IPS-18c (cell line): ENCODE results near the gene PPIE.

Experiments
- H3K4me3 ChIP-seq: 2 replicates; pipeline ENCODE4 v1.7.0; 2013; ENCODE audit warnings: low read depth, mild to moderate bottlenecking, low read length, moderate library complexity; ENCODE audit not compliant: insufficient read depth
- H3K9me3 ChIP-seq: one replicate; pipeline ENCODE4 v1.6.1; 2013; ENCODE audit warnings: mild to moderate bottlenecking, low read length, moderate library complexity; ENCODE audit not compliant: control insufficient read depth, insufficient read depth

Gene PPIE

DNA sequence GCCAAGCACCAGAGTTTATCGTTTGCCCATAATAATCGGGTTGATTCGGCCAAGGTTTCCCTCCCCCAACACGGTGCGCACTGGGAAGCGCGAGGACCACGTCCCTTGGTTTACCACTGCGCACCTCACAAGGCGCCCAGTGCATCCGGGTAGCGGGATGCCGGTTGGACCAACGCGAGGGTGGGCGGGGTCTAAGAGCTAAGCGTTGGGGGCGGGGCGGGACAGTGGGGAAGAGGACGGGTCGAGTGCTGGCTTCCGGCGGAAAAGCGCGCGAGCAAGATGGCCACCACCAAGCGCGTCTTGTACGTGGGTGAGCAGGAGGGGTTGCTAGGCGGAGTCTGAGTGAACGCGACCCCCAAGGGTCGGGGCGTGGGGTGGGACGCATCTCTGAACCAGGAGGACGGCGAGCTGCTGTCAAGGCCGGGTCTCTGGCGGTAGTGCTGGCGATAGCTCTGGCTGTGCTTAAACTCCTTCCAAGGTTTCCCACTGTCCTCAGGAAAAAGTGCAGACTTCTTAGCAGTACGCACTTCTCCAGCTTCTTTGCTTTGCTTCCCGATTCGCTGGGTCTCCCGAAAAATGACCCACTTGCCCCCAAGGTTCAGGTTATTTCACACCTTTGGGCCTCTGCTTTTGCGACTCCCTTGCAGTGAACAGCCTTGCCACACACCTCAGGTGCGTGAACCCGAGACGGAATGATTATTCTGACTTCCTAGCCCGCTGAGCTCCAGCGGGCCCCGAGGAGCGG, at the start of gene PPIE:
Gene PPIE, plus strand, starts transcription at position 261 of the 745 bp plus-strand sequence. Its CDS starts 19 bp downstream, at position 280.
- peak within 1 kb of the TSS; percentile 98 for H3K4me3 ChIP-seq
- no peaks in the 10 kb centered on the region for H3K9me3 ChIP-seq

DNA sequence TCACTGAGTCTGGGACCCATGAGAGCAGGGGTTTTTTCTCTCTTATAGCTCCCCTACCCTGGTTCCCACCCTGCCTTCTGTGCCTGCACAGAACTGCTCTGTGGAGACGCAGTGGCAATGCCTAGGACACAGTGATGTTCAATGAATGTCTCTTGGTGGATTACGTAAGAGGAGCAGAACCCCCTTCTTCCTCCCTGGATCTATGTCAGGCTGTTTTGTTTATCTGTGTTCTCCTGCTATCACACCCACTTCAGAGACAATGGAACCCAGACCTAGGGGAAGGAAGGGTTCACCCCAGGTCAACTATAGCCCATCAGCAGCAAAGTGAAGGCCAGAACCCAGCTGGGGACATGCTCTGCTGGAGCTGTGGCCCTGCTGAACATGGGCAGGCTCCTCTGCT, 49.5 kb upstream of the PPIE start:
- Histone ChIP-seq H3K9me3 (peaks cover 13% of the 10 kb centered on the region), H3K4me3 (no peak overlapping the region)

DNA sequence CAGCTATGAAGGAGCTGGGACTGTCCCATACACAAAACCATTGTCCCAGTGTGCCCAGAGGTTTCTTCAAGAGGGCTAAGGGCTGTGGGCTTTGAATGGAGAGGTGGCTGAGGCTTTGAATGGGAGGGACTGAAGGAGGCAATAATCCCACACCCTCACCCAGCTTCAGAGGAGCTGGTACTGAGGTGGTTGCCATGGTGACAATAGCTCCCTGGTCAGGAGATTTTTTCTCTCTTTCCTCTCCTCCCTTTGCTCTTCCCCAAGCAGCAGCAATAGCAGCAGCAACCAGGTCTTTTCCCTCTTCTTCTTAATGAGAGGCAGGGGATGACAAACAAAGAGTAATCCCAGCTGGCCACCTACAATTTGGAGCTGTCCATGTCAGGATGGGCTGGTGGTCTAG, 49.0 kb upstream of the PPIE start:
- no peak overlapping the region for H3K4me3 ChIP-seq

DNA sequence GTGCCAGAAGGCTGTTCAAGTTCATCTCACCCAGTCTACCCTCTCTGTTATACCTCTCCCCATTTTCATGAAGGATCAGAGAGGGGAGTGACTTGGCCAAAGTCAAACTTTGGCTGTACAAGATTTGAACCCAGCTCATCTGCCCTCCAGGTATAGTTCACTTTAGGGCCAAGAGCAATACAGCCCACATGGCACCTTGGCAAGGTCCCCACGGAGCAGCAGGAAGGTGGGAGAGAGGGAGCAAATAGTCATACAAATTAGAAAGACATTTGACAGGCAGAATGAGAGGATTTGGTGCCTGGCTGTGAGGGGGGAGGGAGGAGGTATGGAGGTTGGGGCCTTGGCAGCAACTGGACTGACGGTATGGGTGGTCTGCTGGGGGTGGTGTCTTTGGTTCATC, 48.5 kb upstream of the PPIE start:
- Histone ChIP-seq H3K4me3 (no peak overlapping the region), H3K9me3 (peaks cover 10% of the 10 kb centered on the region)

More for the DNA sequence above, 49.0 kb upstream of the PPIE start:
- peaks cover 13% of the 10 kb centered on the region for H3K9me3 ChIP-seq

DNA sequence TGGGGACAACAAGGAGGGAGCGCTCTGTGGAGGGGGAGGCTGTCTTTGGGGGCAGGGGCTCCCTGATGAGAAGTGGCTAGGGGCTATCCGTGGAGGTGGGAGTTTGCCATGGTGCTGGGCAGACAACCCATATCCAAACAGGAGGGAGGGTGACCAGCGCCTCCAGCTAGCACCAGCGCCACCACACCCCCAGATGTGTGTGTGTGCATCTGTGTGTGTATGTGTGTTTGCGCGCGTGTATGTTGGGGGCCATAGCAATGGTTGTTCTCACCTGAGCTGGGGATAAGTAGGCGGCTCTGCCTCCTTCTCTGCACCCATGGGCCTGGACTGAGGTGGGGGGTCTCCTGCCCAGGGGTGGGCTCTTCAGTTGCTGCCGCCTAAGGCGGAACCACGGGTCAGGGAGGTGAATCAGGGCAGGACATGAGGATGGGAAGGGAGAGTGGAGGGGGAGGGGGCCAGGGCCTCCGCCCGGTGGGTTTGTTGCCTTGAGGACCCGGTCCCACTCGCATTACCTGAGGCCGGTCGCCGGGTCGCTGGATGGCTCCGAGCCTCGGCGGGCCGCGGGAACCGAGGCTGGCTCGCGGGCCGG, 47.8 kb upstream of the PPIE start:
- peak overlapping the region; percentile 34; the same call in 1 of the 2 replicates for H3K4me3 ChIP-seq
- peaks cover 10% of the 10 kb centered on the region for H3K9me3 ChIP-seq

DNA sequence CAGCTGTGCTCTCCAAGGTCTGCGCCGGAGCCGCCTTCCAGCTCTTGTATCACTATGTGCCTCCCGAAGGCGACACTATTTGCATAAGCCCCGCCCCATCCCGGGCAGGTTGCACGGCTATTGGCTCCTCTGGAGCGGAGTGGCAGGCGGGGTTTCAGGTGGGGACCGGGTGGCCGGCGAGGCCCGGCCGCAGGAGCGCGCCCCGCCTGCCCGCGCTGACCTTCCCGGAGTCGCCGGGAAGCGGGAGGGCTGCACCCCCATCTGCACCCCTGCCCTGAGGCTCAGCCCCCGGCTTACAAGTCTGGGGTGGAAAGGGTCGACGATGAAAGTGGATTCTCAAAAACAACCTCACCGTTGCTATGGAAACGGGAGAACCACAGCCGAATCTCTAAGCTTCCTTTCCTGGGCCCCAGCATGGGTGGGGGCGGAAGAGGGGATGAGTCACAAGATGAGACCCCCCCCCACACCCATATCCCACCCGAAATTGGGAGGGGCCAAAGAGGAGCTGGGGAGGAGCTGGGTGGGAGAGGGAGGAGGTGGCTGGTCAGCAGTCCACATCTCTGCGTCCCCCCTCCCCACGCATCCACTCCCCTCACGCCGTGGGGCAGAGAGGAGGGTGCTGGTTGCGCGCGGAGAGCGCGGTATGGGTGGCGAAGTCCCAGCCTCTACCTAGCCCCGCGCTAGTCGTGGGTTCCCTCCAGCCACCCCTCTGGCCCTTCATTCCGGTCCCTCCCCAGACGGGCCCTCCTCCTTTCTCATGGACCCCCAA, 47.1 kb upstream of the PPIE start, which contains the start of gene HPCAL4:
Gene HPCAL4, minus strand, starts transcription at position 51 of the 769 bp plus-strand sequence. CDS start 6,830 bp downstream, outside the sequence.
- Histone ChIP-seq H3K4me3 (peak within 1 kb of the TSS; percentile 38), H3K9me3 (peaks cover 10% of the 10 kb centered on the region)

DNA sequence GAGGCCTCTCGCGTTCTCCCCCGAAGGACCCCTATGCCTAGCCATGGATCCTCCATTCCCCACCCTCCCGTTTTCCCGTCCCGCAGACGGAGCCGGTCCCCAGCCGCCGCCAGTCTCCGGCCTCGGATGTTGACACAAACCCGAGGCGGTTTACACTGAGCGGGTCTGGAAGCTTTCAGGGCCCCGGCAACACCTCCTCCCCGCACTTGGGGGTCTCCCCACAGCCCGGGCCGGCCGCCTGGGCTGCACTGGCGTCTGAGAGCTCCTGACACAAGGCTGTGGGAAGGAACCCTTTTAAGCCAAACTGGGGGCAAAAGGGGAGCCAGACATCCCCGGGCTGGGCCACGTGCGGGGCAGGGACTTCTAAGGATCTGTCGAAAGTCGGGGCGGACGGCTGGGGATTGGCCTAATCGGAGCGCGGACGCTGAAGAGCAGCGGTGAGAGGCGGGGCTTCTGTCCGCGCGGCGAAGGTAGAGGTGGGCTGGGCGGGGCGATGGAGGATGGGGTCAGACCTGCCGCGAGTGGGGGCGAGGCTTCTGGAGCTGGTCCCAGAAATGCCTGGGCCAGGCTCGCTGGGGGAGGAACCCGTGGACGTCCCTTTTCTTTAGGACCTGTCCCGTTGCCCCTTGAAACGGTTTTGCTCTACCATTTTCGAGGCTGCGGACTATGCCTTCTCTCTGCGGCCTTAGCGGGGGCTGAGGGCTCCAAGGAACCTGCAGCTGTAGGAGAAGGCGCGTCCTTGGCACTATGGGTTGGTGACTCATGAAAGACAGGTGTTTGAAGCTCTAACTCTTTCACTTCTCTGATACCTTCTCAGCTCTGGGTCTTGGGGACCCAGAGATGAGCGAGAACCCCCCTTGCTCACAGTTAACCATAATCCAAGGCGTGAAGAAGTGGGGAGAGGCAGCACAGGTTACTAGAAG, 46.3 kb upstream of the PPIE start:
- H3K9me3 ChIP-seq: peaks cover 10% of the 10 kb centered on the region
- peak overlapping the region; percentile 38; the same call in 1 of the 2 replicates for H3K4me3 ChIP-seq

DNA sequence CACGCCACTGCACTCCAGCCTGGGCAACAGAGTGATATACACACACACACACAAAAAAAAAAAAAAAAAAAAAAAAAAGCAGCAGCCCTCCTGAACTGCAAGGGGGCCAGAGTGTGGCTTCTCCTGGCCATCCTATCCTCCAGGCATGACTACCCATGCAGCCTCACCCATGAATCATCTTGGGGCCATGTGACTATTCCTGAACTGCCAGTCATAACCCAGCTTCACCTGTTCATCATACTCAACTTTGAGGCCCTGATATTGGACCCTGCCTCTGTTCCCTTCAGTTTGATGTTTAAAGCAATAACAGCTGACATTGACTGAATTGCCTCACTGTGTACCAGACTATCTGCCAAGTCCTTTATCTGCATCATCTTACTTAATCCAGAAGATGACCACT, 44.7 kb upstream of the PPIE start:
- peaks cover 12% of the 10 kb centered on the region for H3K9me3 ChIP-seq
- H3K4me3 ChIP-seq: no peak overlapping the region

DNA sequence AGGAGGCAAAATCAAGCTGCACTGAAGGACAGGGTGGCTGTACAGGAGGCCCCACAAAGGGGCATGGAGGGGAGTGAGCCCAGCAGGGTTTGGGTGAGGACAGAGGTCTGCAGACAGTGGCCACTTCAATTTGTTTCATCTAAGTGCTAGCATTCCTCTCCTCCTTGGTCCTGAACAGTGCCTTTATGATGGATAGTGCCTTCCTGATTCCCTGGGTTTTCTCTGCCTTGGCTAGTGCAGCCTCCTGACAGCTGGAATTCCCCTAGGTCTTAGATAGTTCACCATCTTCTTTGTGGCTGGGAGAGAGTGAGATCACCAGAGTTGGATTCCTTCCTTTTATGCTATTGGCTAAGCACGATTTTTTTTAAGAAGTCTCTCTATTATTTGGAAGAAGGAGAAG, 43.7 kb upstream of the PPIE start:
- Histone ChIP-seq H3K4me3 (no peak overlapping the region), H3K9me3 (peaks cover 11% of the 10 kb centered on the region)

DNA sequence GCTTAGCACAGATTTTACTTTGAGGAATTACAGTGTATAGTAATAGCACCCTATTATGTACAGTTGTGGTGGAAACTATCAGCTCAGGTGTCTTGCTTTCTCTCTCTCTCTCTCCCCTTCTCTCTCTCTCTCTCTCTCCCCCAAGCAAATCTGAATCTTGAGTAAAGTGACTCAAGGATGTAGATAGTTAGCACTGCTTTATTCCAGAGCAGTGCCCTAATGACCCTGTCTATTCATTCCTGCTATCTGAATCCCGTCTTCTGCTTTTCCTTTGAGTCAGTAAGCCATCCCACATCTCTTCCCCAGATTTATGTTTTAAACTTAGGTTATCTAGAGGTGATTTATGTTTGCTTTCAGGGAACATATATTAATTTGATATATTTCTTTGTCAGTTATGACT, 42.2 kb upstream of the PPIE start:
- peaks cover 10% of the 10 kb centered on the region for H3K9me3 ChIP-seq
- no peak overlapping the region for H3K4me3 ChIP-seq

DNA sequence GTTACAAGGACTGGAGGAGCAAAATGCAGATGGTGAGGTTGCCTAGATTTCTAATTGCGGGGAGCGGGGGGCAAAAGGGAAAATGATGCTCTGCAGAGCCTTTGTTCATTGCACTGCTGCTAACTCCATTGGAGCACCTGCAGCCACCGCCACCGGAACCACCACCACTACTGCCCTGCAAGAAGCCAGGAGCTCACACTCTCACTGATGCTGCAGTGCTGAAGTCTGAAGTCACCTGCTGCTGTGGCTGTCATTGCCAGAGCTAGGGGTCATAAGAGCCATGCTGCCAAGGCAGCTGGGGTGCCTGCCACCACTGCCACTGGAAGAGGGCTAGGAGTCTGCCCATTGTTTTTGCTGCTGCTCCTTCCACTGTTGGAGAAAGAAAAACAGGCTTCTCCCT, 40.1 kb upstream of the PPIE start:
- H3K4me3 ChIP-seq: no peak overlapping the region
- H3K9me3 ChIP-seq: peaks cover 2% of the 10 kb centered on the region

DNA sequence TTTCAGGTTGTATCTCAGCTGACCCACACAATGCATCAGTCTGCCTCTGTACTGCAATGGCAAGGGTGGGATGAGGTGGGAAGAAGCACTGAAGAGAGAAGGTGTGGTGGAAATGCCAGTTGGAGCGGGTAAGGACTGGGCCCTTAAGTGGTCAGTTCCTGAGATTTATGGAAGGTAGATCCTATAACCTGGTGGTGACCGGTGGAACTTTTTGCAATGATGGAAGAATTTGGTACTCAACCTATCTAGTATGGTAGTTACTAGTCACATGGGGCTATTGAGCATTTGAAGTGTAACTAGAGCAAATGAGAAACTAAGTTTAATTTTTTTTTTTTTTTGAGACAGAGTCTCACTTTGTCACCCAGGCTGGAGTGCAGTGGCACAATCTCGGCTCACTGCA, 39.3 kb upstream of the PPIE start:
- Histone ChIP-seq H3K9me3 (peaks cover 2% of the 10 kb centered on the region), H3K4me3 (no peak overlapping the region)

DNA sequence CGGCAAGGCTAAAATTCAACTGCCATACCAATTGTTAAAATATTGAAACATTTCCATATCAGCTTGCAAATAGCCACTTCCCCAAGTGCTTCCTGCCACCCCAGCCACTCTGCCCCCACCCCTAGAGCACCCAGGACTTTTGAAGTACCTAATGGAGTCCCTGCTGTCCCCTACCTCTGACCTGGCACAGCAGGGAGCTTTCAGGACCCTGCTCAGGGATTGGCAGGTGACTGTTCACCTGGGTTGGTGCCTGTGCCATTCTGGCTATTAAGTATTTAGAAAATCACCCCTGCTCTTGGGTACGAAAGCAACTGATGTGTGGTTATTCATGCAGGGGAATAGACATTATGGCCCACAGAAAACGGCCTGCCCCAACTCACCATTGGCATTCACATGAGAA, 38.3 kb upstream of the PPIE start:
- H3K4me3 ChIP-seq: no peak overlapping the region
- H3K9me3 ChIP-seq: peaks cover 2% of the 10 kb centered on the region

DNA sequence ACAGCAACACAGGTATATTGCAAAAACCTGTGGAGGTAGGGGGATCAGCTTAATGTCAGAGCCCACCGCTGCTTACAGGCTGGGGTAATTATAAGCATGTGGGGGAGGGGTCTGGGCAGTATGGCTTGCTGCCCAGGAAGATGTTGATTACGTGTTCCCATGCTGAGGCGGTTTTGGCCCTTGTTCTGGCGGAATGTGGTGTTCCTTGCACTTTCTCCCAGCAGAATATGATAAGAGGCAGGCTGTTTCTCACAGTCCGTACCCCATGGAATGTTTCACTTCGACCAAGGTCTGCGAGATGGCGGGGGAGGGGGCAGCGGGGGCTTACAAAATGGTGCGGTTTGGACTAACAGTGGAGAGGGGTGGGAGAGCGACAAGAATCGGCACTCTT, 37.6 kb upstream of the PPIE start:
- H3K4me3 ChIP-seq: peak overlapping the region; percentile 20; the same call in 1 of the 2 replicates
- H3K9me3 ChIP-seq: peaks cover 2% of the 10 kb centered on the region

DNA sequence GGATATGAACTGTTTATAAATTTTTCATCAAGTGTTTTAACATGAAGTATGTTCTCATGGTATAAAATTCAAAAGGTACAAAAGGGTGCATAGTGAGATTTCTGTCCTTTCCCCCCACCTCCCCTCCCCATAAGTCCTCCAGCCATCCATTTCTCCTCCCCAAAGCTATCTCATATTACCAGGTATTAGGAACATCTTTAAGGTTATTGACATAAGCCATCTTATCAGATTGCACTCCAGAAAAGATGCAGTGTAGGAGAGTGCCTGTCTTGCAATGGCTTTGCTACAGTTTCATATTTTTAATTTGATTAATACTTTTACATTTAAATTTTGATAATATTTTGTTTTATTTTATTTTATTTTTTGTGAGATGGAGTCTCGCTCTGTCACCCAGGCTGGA, 33.9 kb upstream of the PPIE start:
- Histone ChIP-seq H3K4me3 (no peak overlapping the region), H3K9me3 (no peaks in the 10 kb centered on the region)

DNA sequence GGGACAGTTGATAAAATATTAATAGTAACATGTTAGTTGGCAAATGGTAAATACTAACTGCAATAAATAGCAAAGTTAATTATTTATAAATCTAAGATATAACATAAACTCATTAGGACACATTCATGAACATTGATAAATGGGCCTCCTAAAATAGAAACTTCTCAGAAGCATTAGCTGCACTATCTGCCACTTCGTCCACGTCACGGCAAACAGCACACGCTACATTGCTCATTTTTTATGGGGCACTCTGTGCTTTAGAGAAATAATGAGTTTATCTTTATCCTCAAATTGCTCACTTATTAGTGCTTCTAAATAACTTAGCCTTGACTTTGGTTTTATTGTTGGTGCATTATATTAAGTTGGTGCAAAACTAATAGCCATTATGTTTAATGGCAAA, 31.2 kb upstream of the PPIE start:
- Histone ChIP-seq H3K9me3 (no peaks in the 10 kb centered on the region), H3K4me3 (no peak overlapping the region)
